ENCODE measurements around the gene TOX2.

TOX2 gene

GRCh38 chr20:43960231-43960630 is 45.6 kb downstream of the TOX2 start:
- no peak for DNase-seq

GRCh38 chr20:43961116-43961515 is 46.5 kb downstream of the TOX2 start:
- DNase-seq: no peak

DNA sequence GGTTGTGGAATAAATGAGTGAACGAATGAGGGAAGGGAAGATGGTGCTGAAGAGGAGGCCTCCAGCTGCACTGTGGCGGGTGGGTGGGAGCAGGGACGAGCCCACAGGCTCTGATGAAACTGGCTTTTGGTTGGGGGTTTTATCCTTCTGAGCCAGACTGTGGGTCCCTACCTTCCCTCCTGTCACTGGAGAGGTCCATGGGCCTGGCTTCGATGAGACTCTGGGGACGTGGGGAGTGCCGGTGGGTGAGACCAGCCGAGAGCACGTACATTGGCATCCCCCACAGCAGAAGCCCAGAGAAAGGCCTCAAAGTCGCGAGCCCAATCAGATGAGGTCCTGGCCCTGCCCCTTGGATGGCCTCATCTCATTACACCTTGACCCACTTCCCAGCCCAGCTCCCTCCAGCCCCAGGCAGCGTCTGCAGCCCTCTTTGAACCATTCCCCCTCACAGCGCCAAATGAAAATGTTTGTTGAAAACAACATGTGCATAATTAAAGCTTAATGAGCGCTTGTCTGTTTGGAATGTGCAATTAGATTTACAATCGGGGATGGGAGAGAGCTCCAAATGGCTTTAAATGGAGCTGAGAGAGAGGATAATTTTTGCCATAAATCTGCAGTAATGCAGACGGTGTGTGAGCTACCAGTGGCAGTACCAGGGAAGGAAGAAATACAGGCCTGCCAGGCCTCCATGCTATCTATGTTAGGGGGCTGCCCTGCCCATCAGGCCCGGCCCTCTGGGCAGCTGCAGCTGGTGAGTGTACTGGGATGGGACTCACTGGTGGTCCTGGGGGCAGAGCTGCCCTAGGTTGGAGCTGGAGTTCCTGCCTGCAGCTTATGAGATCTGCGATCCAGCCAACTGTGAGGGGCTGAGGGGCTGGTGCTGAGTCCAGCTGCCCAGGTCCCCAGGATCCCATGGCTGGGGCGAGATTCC is 47.2 kb downstream of the TOX2 start:
- no peak for DNase-seq

GRCh38 chr20:43962530-43962929 is 47.9 kb downstream of the TOX2 start:
- no peak for DNase-seq

DNA sequence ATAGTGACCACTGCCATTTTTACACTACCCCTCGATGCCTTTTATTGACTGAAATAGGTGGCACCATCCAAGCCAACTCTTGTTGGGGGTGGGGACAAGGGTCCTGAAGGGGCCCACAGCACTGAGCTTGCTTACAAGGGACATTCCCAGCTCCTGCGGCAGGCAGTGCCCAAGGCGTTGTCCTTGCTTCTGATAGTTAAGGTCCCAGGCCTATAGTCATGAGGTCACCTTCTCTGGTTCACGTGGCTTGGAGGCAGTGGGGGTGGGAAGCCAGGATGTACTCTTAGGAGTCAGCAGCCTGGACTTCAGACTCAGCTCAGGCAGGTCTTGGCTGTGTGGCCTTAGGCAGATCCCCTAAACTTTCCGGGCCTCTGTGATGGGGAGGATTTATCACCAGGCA is 48.6 kb downstream of the TOX2 start:
- DNase-seq: no peak

DNA sequence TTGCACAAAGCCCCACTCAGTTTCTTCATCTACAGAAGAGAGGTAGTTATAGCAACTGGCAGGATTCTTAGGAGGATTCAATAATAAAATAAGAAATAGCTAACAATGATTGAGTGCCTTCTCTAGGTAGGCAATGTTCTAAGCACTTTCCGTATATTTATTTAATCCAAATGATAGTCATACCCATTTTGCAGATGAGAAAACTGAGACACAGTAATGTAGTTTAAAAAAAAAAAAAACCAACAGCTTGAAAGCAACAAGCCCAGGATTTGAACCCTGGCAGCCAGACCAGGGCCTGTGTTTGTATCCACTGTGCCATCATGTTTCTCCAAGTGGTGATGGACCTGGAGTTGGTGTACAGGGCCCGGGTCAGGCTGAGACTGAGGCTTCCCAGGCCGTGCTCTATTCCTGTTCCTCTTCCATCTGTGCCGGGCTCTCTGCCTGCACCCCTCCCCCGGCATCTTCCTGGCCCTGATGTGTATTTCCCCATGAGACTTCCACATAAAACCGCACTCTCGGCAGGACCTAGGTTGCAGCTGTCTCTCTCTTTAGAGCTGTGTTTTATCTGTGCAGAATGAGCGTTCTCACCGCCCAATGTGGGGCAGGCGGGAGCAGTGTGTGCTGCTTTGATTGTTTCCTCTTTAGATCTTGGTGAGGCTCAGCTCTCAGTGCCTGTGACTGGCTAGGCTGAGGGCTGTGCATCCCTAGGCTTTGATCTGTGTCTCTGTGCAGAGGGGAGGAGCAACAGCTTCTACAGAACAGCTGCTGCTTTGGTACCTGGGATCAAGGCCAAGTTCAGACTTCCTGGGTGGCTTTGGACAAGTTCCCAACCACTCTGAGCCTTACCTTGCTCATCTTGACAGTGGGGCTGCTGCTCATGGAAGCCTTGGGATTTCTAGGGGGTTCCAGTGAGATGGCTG is 49.5 kb downstream of the TOX2 start:
- DNase-seq: no peak

- DNase-seq: no peak
Observed at GRCh38 chr20:43968341-43969000, 53.8 kb downstream of the TOX2 start.

GRCh38 chr20:43969028-43969447 is 54.4 kb downstream of the TOX2 start:
- DNase-seq: no peak

GRCh38 chr20:43969501-43970182 is 55.0 kb downstream of the TOX2 start:
- DNase-seq: no peak

DNA sequence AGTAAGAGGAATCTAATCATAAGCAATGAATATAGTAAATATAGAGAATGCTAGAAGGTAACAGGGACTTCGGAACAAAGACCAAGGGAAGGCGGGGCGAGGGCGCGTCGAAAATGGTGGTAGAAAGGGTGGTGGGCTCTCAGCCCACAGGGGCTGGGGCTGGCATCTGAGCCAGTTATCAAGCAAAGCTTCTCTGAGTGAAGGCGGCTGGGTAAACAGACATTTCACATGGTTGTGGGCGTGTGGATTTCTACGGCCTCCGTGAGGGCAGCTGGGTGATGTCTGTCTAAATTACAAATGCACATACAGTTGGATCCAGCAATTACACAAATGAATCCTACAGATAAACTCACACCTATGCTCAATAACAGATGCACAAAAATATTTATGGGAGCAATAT is 56.6 kb downstream of the TOX2 start:
- no peak for DNase-seq

DNA sequence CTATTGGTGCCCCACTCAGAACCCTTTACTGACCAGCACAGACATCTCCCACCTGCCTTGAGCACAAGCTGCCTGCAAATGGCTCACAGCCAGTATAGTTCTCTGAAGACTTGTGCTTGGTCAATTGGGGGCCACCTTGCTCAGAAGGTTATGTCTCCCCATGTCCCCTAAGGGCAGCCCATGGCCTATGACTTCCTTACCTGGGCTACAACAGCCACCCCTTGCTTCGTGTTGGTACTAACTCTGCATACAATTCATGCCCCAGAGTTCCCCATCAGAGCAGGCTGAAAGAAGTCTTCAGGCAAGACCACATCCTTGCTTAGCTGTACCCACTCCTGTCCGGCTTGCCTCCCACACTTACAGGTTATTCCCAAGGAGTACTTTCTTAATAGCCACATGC is 57.4 kb downstream of the TOX2 start:
- DNase-seq: no peak

DNA sequence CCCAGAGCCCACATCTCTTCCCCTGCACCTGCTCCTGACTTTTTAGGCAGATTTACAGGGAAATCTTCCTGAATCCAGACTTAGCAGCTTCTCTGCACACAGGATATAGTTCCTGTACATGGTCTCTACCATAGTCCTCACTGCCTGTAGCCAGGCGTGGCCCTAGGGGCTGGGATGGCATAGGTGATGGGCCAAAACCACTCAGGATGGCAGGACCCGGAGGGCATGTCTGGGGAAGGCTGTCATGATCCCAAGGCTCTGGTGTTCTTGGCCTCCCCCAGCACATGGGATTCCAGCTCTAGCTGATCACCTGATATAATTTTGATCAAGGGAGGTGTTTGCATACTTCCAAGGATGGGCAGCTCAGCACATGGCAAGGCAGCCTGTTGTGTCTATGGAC is 58.0 kb downstream of the TOX2 start:
- DNase-seq: no peak

GRCh38 chr20:43973231-43973630 is 58.6 kb downstream of the TOX2 start:
- no peak for DNase-seq

- DNase-seq: no peak
Observed at GRCh38 chr20:43973671-43974450, 59.2 kb downstream of the TOX2 start.

- DNase-seq: no peak
Observed at GRCh38 chr20:43974695-43975094, 60.0 kb downstream of the TOX2 start.

DNA sequence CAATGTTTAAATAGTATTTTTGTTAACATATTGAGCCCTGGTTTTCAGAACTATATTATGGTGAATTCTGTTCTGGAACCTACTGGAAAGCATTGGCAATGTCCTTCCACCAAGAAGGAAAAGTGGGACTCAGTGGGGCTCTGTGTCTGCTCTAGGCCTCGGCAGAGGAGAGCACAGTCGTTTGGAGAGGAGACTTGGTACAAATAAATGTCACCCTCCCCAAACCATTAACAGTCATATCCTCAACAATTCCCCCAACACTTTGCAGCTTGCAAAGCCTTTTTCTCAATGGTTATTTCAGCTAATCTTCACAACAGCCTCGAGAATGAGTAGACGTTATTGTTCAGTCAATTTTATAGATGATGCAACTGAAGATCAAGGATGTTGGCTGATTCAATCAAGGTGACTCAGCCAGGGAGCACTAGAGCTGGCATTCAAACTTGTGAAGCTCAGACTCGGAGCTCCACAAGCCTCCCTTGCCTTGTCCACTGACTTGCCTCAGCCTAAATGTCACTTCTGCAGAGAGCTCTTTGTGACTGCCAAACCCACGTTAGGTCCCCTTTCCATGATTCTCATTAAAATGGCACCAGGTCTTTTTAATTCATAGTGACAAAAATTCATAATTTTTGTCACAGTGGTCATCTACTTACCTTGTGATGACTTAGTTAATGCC is 60.6 kb downstream of the TOX2 start:
- DNase-seq: no peak

DNA sequence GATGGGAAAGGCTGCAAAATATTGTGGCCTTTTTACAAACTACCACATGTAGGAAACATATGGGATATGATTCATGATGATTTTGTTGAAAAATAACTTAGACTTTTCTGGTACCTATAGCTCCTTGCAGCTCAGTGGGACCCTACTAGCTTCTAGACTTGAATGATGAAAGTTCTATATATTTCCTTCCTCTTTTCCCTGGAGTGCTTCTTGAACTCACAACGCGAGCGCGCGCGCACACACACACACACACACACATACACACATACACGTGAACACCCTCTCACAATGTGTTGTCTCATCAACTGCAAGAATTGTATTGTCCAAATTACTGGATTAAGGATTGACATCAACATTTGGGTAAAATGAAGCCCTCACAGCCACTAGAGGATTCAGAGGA is 61.9 kb downstream of the TOX2 start:
- no peak for DNase-seq

DNA sequence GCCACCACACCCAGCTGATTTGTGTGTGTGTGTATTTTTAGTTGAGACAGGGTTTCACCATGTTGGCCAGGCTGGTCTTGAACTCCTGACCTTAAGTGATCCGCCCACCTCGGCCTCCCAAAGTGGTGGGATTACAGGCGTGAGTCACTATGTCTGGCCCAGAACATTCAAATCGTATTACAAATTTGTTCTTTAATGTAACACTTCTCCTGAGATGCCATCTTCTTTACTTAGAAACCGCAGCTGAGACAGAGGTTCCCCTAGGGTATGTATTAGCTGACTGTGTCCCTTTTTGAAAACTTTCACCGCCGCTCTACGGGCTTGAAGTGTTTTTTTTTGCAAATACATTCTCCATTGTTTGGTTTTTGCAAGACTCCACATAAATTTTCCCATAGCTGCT is 62.6 kb downstream of the TOX2 start:
- no peak for DNase-seq

DNA sequence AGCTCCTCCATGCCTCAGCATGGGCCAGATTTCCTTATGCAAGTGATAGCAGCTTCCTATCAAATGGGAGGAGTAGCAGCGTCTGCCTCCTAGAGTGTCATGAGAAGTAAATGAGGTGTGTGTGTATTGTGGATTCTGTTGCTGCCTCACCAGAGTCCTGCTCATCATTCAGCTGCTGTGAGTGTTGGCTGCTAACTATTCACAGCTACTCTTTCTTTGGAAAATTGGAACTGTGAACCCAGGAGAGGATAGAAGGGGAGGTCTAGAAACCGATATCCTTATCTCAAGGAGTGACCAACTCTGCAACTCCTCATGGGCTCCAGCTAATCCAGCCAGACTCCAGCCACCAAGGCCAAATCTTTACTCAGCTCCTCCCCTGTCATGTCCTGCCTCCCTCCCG is 63.3 kb downstream of the TOX2 start:
- no peak for DNase-seq

- DNase-seq: no peak
Observed at GRCh38 chr20:43979576-43980105, 65.0 kb downstream of the TOX2 start.

GRCh38 chr20:43981540-43981939 is 66.9 kb downstream of the TOX2 start:
- no peak for DNase-seq

Data from cerebellar nuclear complex (tissue), 1 donor.